ENCODE measurements around the gene FHDC1.

GRCh38 chr4:152954741-152955140 is 18.6 kb downstream of the FHDC1 start:
- TF ChIP-seq POLR2A (IDR thresholded peaks at IDR 0.05): no peak
- TF ChIP-seq, protein P1, sequence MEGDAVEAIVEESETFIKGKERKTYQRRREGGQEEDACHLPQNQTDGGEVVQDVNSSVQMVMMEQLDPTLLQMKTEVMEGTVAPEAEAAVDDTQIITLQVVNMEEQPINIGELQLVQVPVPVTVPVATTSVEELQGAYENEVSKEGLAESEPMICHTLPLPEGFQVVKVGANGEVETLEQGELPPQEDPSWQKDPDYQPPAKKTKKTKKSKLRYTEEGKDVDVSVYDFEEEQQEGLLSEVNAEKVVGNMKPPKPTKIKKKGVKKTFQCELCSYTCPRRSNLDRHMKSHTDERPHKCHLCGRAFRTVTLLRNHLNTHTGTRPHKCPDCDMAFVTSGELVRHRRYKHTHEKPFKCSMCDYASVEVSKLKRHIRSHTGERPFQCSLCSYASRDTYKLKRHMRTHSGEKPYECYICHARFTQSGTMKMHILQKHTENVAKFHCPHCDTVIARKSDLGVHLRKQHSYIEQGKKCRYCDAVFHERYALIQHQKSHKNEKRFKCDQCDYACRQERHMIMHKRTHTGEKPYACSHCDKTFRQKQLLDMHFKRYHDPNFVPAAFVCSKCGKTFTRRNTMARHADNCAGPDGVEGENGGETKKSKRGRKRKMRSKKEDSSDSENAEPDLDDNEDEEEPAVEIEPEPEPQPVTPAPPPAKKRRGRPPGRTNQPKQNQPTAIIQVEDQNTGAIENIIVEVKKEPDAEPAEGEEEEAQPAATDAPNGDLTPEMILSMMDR (IDR thresholded peaks at IDR 0.05): no peak
- TF ChIP-seq POLR2AphosphoS5 (IDR thresholded peaks at IDR 0.05): no peak
